Activated T-helper 17 cell treated with anti-CD3 and anti-CD28 coated beads, Interleukin-2, amount 50 U/mL, for 72 hours (primary cell): ENCODE measurements around the gene ATP2C1. TPM values are rescaled to one million over a fixed set of nuclear protein-coding genes. Genes with fewer than 3 reads are reported as not detected.
"Not testable (repeated sequence)": the region's sequence is repeated elsewhere in the genome, so short reads cannot be mapped to it uniquely, and the experiment has no call there.

Experiments
- ATAC-seq: fragments of 150-1000 bp; cut with Tn5 transposase; replicated peaks from 2 replicates; pipeline ENCODE4 v1.10.0; 2021; ENCODE audit warnings: mild to moderate bottlenecking, moderate library complexity
- H3K27ac Mint-ChIP-seq: one replicate; pipeline ENCODE4 v1.8.0; 2022; ENCODE audit warnings: mixed read lengths
- H3K27me3 Mint-ChIP-seq: one replicate; pipeline ENCODE4 v1.8.0; 2022; ENCODE audit warnings: mixed read lengths
- H3K36me3 Mint-ChIP-seq: one replicate; pipeline ENCODE4 v1.8.0; 2022; ENCODE audit warnings: low read depth, mild to moderate bottlenecking, mixed read lengths
- H3K4me1 Mint-ChIP-seq: one replicate; pipeline ENCODE4 v1.8.0; 2022; ENCODE audit warnings: mixed read lengths
- H3K4me3 Mint-ChIP-seq: one replicate; pipeline ENCODE4 v1.8.0; 2022; ENCODE audit warnings: mild to moderate bottlenecking, mixed read lengths
- H3K9me3 Mint-ChIP-seq: one replicate; pipeline ENCODE4 v1.8.0; 2022; ENCODE audit warnings: mixed read lengths
- total RNA-seq, 2 donors: library from RNA; stranded (reverse); gene quantifications; one replicate each; pipeline ENCODE4 v1.2.3, GENCODE V29; 2022

The ATP2C1 gene
- total RNA-seq, 2 donors from 2014 or later: 63.3 to 64.8 TPM

GRCh38 chr3:130969621-130970020 lies 75.7 kb downstream of the ATP2C1 start:
- H3K27ac Mint-ChIP-seq: no peak overlapping the region
- H3K36me3 Mint-ChIP-seq: peaks cover 94% of the 10 kb centered on the region
- no peaks in the 10 kb centered on the region for H3K27me3 Mint-ChIP-seq
- no peaks in the 10 kb centered on the region for H3K4me1 Mint-ChIP-seq
- H3K4me3 Mint-ChIP-seq: no peak overlapping the region
- no peak for ATAC-seq
- H3K9me3 Mint-ChIP-seq: no peaks in the 10 kb centered on the region

- no peaks in the 10 kb centered on the region for H3K4me1 Mint-ChIP-seq
- H3K27ac Mint-ChIP-seq: no peak overlapping the region
- no peaks in the 10 kb centered on the region for H3K27me3 Mint-ChIP-seq
- no peaks in the 10 kb centered on the region for H3K9me3 Mint-ChIP-seq
- H3K36me3 Mint-ChIP-seq: peaks cover 94% of the 10 kb centered on the region
- ATAC-seq: peak; percentile 63
- H3K4me3 Mint-ChIP-seq: no peak overlapping the region
Measured at GRCh38 chr3:130971208-130971607, 77.3 kb downstream of the ATP2C1 start.

- not testable (repeated sequence) for H3K27me3 Mint-ChIP-seq, H3K27ac Mint-ChIP-seq, ATAC-seq, H3K4me3 Mint-ChIP-seq, H3K9me3 Mint-ChIP-seq, H3K4me1 Mint-ChIP-seq
- peaks cover 94% of the 10 kb centered on the region for H3K36me3 Mint-ChIP-seq
Measured at GRCh38 chr3:130972592-130972991, 78.7 kb downstream of the ATP2C1 start.

GRCh38 chr3:130973406-130973805 lies 79.5 kb downstream of the ATP2C1 start:
- H3K36me3 Mint-ChIP-seq: peaks cover 92% of the 10 kb centered on the region
- no peaks in the 10 kb centered on the region for H3K4me1 Mint-ChIP-seq
- H3K4me3 Mint-ChIP-seq: no peak overlapping the region
- H3K27me3 Mint-ChIP-seq: no peaks in the 10 kb centered on the region
- H3K9me3 Mint-ChIP-seq: no peaks in the 10 kb centered on the region
- H3K27ac Mint-ChIP-seq: peak overlapping the region; percentile 26
- no peak for ATAC-seq

- H3K4me3 Mint-ChIP-seq: no peak overlapping the region
- peaks cover 92% of the 10 kb centered on the region for H3K36me3 Mint-ChIP-seq
- no peaks in the 10 kb centered on the region for H3K4me1 Mint-ChIP-seq
- no peaks in the 10 kb centered on the region for H3K9me3 Mint-ChIP-seq
- peak overlapping the region; percentile 26 for H3K27ac Mint-ChIP-seq
- no peaks in the 10 kb centered on the region for H3K27me3 Mint-ChIP-seq
- no peak for ATAC-seq
Measured at GRCh38 chr3:130974201-130974600, 80.3 kb downstream of the ATP2C1 start.

DNA sequence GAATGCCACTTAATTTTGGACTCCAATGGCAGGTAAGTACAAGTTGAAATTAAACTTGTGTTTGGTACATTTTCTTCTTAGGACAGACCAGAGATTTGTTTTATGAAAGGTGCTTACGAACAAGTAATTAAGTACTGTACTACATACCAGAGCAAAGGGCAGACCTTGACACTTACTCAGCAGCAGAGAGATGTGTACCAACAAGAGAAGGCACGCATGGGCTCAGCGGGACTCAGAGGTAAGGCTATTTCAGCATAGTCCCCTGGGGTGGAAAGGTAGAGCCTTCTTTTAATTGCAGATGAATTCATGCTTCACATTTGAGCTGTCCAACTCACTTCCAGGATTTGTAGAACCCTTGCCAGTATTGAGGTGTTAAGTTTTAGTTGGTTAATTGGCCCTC lies 81.4 kb downstream of the ATP2C1 start:
- Mint-ChIP-seq H3K9me3 (no peaks in the 10 kb centered on the region), H3K27ac (peak overlapping the region; percentile 26)

GRCh38 chr3:130976706-130977105 lies 82.8 kb downstream of the ATP2C1 start:
- H3K27me3 Mint-ChIP-seq: no peaks in the 10 kb centered on the region
- H3K27ac Mint-ChIP-seq: no peak overlapping the region
- ATAC-seq: no peak
- H3K36me3 Mint-ChIP-seq: peaks cover 92% of the 10 kb centered on the region
- no peaks in the 10 kb centered on the region for H3K4me1 Mint-ChIP-seq
- no peaks in the 10 kb centered on the region for H3K9me3 Mint-ChIP-seq
- no peak overlapping the region for H3K4me3 Mint-ChIP-seq

More for the DNA sequence above, 81.4 kb downstream of the ATP2C1 start:
- H3K36me3 Mint-ChIP-seq: peaks cover 92% of the 10 kb centered on the region
- no peak for ATAC-seq
- no peaks in the 10 kb centered on the region for H3K27me3 Mint-ChIP-seq
- H3K4me3 Mint-ChIP-seq: no peak overlapping the region
- no peaks in the 10 kb centered on the region for H3K4me1 Mint-ChIP-seq

- no peak for ATAC-seq
- H3K27ac Mint-ChIP-seq: no peak overlapping the region
Measured at GRCh38 chr3:130979117-130979516, 85.2 kb downstream of the ATP2C1 start.

GRCh38 chr3:130981469-130981868 lies 87.6 kb downstream of the ATP2C1 start:
- Mint-ChIP-seq H3K4me1 (no peaks in the 10 kb centered on the region), H3K27me3 (no peaks in the 10 kb centered on the region), H3K27ac (no peak overlapping the region), H3K9me3 (no peaks in the 10 kb centered on the region), H3K36me3 (peaks cover 87% of the 10 kb centered on the region), H3K4me3 (no peak overlapping the region)
- no peak for ATAC-seq

More at GRCh38 chr3:130979117-130979516, 85.2 kb downstream of the ATP2C1 start:
- Mint-ChIP-seq H3K4me1 (no peaks in the 10 kb centered on the region), H3K4me3 (no peak overlapping the region), H3K9me3 (no peaks in the 10 kb centered on the region), H3K36me3 (peaks cover 96% of the 10 kb centered on the region), H3K27me3 (no peaks in the 10 kb centered on the region)

DNA sequence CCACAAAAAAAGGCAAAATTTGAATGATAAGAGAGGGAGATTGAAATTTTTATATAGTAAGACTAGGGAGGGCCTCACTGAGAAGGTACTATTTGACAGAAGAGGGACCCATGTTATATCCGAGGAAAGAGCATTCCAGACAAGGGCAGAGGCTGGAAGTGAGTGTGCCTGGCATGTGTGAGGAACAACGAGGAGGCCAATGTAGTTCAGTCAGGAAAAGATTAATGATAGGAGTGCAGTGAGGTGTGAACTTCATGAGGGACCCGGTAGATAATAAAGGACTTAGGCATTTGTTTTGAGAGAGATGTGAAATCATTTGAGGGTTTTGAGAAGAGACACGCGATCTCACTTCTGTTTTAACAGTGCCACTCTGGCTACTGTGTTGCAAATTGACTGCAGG lies 96.4 kb downstream of the ATP2C1 start:
- Mint-ChIP-seq H3K4me3 (no peak overlapping the region), H3K27ac (peak overlapping the region; percentile 17), H3K36me3 (peaks cover 75% of the 10 kb centered on the region), H3K4me1 (peaks cover 4% of the 10 kb centered on the region), H3K27me3 (no peaks in the 10 kb centered on the region), H3K9me3 (no peaks in the 10 kb centered on the region)
- ATAC-seq: no peak

GRCh38 chr3:130991126-130991525 lies 97.2 kb downstream of the ATP2C1 start:
- Mint-ChIP-seq H3K27me3 (no peaks in the 10 kb centered on the region), H3K36me3 (peaks cover 76% of the 10 kb centered on the region), H3K27ac (peak overlapping the region; percentile 10), H3K9me3 (no peaks in the 10 kb centered on the region), H3K4me3 (no peak overlapping the region), H3K4me1 (peaks cover 4% of the 10 kb centered on the region)
- no peak for ATAC-seq

DNA sequence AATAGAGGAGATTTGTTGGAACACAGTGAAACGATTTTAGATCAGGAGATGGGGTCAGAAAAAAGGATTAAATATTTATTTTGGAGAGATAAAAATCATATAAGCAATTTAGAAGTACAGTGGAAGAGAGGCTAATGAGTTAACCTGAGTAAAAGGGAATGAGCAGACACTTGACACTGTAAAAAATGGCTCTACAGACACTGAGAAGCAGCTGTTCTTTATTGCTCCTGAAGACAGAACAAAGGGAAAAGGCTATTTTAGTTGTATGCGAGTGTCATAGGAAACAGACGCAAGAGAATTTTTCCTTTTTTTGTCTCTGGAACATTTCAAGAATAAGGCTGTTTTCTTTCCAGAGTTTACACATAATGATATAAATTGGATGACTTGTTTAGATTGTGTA lies 98.5 kb downstream of the ATP2C1 start:
- no peak for ATAC-seq
- no peak overlapping the region for H3K4me3 Mint-ChIP-seq

DNA sequence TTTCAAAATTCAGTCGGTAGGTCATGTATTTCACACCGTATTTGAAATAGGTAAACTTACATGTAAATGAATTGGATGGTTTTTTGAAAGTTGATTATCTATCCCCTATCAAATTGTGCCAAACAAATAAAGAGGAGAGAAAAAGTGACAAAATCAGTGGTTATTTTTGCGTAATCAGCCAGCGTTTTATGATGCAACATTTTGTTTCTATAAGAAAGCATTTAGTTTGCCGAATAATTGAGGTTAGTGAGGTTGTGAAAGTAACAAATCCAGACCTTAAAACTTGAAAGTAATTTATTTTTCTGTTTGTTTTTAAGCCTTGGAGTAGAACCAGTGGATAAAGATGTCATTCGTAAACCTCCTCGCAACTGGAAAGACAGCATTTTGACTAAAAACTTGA lies 103.4 kb downstream of the ATP2C1 start:
- H3K4me1 Mint-ChIP-seq: no peaks in the 10 kb centered on the region
- no peak overlapping the region for H3K27ac Mint-ChIP-seq
- no peaks in the 10 kb centered on the region for H3K27me3 Mint-ChIP-seq
- H3K4me3 Mint-ChIP-seq: no peak overlapping the region
- peaks cover 83% of the 10 kb centered on the region for H3K36me3 Mint-ChIP-seq
- H3K9me3 Mint-ChIP-seq: no peaks in the 10 kb centered on the region
- ATAC-seq: no peak

More for the DNA sequence above, 98.5 kb downstream of the ATP2C1 start:
- no peaks in the 10 kb centered on the region for H3K27me3 Mint-ChIP-seq
- H3K36me3 Mint-ChIP-seq: peaks cover 80% of the 10 kb centered on the region
- no peaks in the 10 kb centered on the region for H3K9me3 Mint-ChIP-seq
- peaks cover 4% of the 10 kb centered on the region for H3K4me1 Mint-ChIP-seq
- H3K27ac Mint-ChIP-seq: no peak overlapping the region

- H3K36me3 Mint-ChIP-seq: peaks cover 87% of the 10 kb centered on the region
- H3K4me3 Mint-ChIP-seq: no peak overlapping the region
Measured at GRCh38 chr3:131001071-131001470, 107.2 kb downstream of the ATP2C1 start.

DNA sequence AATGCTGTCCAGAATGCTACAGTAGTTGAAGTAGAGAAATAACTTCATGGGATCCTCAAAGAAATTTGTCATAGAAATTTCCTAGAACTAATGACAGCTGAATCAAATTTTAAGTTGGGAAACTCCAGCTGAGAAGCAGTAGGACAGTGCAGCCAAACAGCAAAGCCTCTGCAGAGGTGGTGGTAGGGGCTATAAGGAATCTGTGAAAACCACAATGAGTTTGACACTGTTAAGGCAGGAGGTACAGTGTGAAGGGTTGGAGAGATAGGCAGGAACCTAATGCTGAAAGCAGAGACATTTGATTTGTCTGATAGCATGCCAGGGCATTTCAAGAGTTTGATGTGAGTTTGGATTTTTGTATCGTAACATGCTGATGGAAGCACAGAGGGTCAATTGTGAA lies 110.7 kb downstream of the ATP2C1 start:
- Mint-ChIP-seq H3K4me3 (no peak overlapping the region), H3K27me3 (no peaks in the 10 kb centered on the region), H3K9me3 (no peaks in the 10 kb centered on the region), H3K36me3 (peaks cover 92% of the 10 kb centered on the region), H3K4me1 (peaks cover 9% of the 10 kb centered on the region), H3K27ac (peak overlapping the region; percentile 11)
- ATAC-seq: no peak

More at GRCh38 chr3:131001071-131001470, 107.2 kb downstream of the ATP2C1 start:
- Mint-ChIP-seq H3K27me3 (no peaks in the 10 kb centered on the region), H3K4me1 (peaks cover 5% of the 10 kb centered on the region), H3K27ac (no peak overlapping the region), H3K9me3 (no peaks in the 10 kb centered on the region)
- ATAC-seq: no peak

DNA sequence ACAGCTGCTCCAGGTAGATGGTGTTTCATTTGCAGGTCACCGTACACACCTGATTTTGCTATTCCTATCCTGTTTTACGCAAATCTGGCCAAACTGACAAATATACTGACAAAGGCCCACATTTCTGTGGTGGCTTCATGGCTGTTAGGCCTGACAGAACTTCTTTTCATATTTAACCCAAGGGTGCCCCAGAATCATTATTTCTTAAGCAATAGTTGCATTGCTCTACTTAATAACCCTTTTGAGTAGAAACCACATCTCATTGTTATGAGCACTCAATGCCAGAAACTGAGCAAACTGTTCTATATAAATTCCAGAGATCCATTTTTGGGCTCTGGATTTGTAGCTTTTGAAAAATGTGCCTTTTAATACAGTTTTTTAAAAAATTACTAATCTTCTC lies 113.4 kb downstream of the ATP2C1 start:
- Mint-ChIP-seq H3K9me3 (no peaks in the 10 kb centered on the region), H3K27ac (no peak overlapping the region), H3K27me3 (no peaks in the 10 kb centered on the region), H3K4me3 (no peak overlapping the region), H3K4me1 (peaks cover 9% of the 10 kb centered on the region), H3K36me3 (peaks cover 93% of the 10 kb centered on the region)
- ATAC-seq: no peak
